Measurements from ENCODE around the gene DNASE1L1. TPM values are rescaled to one million over a fixed set of nuclear protein-coding genes. Genes with fewer than 3 reads are reported as not detected.

Gene DNASE1L1
- total RNA-seq, 3 donors from 2014 or later, result 18.1 to 30.8 (median 25.6) TPM

GRCh38 chrX:154371017-154371788 is 37.9 kb downstream of the DNASE1L1 start:
- H3K9me3 ChIP-seq, result no peaks in the 10 kb centered on the region
- intact Hi-C loops (cut with DNase I, micrococcal nuclease), result no loop called here
- TF ChIP-seq CTCF (IDR thresholded peaks at IDR 0.05), result no peak
- no peaks in the 10 kb centered on the region for H3K4me1 ChIP-seq (ENCODE audit: low read depth)
- H3K36me3 ChIP-seq (ENCODE audit: low read depth), result no peaks in the 10 kb centered on the region
- ATAC-seq, result peak; percentile 81
- H3K4me3 ChIP-seq, result peak overlapping the region; percentile 19
- peak; percentile 87 to 96 (median 89) for DNase-seq

GRCh38 chrX:154370300-154371016 is 38.6 kb downstream of the DNASE1L1 start:
- no peak for TF ChIP-seq CTCF (IDR thresholded peaks at IDR 0.05)
- Histone ChIP-seq H3K9me3 (no peaks in the 10 kb centered on the region), H3K4me3 (peak overlapping the region; percentile 19), H3K4me1 (ENCODE audit: low read depth) (no peaks in the 10 kb centered on the region), H3K36me3 (ENCODE audit: low read depth) (no peaks in the 10 kb centered on the region)
- ATAC-seq (no peak), DNase-seq (peak in 1 of 3 donors; percentile 67)
- intact Hi-C loops (cut with DNase I, micrococcal nuclease), result no loop called here

GRCh38 chrX:154369449-154370299 is 39.4 kb downstream of the DNASE1L1 start:
- peak; percentile 59 to 80 (median 62) for DNase-seq
- Histone ChIP-seq H3K36me3 (ENCODE audit: low read depth) (no peaks in the 10 kb centered on the region), H3K9me3 (no peaks in the 10 kb centered on the region), H3K4me1 (ENCODE audit: low read depth) (no peaks in the 10 kb centered on the region), H3K4me3 (peak overlapping the region; percentile 19)
- no peak for TF ChIP-seq CTCF (IDR thresholded peaks at IDR 0.05)
- peak; percentile 26 for ATAC-seq
- intact Hi-C loops (cut with DNase I, micrococcal nuclease), result no loop called here

GRCh38 chrX:154368630-154369448 is 40.2 kb downstream of the DNASE1L1 start:
- intact Hi-C loops (cut with DNase I, micrococcal nuclease), result no loop called here
- H3K4me1 ChIP-seq (ENCODE audit: low read depth), result no peaks in the 10 kb centered on the region
- TF ChIP-seq CTCF (IDR thresholded peaks at IDR 0.05), result no peak
- DNase-seq (peak; percentile 62 to 91 (median 65)), ATAC-seq (peak; percentile 43)
- no peak overlapping the region for H3K4me3 ChIP-seq
- no peaks in the 10 kb centered on the region for H3K9me3 ChIP-seq
- H3K36me3 ChIP-seq (ENCODE audit: low read depth), result no peaks in the 10 kb centered on the region
